HepG2 (cell line): ENCODE data around the gene SLC9C2. TPM values are rescaled to one million over a fixed set of nuclear protein-coding genes. Genes with fewer than 3 reads are reported as not detected.

Experiments
- GTF2F1 ChIP-seq: fragments of 150-350 bp; IDR thresholded peaks from 2 replicates; pipeline ENCODE4 v1.6.1; 2014; ENCODE audit warnings: low read length
- GTF3A ChIP-seq: sonication (generic); formaldehyde crosslinking; conservative IDR thresholded peaks from 2 replicates; pipeline ENCODE4 v1.4.0; 2020; ENCODE audit warnings: mild to moderate bottlenecking, missing genetic modification reagents
- HMG20A ChIP-seq: IDR thresholded peaks from 2 replicates; pipeline ENCODE4 v1.6.1; 2016; ENCODE audit warnings: borderline replicate concordance
- KLF11 ChIP-seq: IDR thresholded peaks from 2 replicates; pipeline ENCODE4 v1.6.1; 2016; ENCODE audit warnings: missing compliant biosample characterization
- KLF6 ChIP-seq: IDR thresholded peaks from 2 replicates; pipeline ENCODE4 v1.8.0; 2016; ENCODE audit warnings: missing biosample characterization, missing genetic modification reagents
- SNAPC2 ChIP-seq: sonication (generic); formaldehyde crosslinking; IDR thresholded peaks from 2 replicates; pipeline ENCODE4 v1.8.1; 2022; ENCODE audit warnings: mild to moderate bottlenecking, missing genetic modification reagents
- SNRNP70 ChIP-seq: fragments of 200-400 bp; formaldehyde crosslinking; IDR thresholded peaks from 2 replicates; pipeline ENCODE4 v1.6.1; 2017; ENCODE audit warnings: mild to moderate bottlenecking, low read depth, low read length, moderate library complexity
- SSRP1 ChIP-seq: IDR thresholded peaks from 2 replicates; pipeline ENCODE4 v1.6.1; 2016; ENCODE audit warnings: control low read depth
- TARDBP ChIP-seq: sonication (generic); formaldehyde crosslinking; IDR thresholded peaks from 2 replicates; pipeline ENCODE4 v1.8.0; 2022; ENCODE audit warnings: mild to moderate bottlenecking, missing genetic modification reagents
- TEAD3 ChIP-seq: optimal IDR thresholded peaks from 2 replicates; pipeline ENCODE3; 2016; ENCODE audit warnings: borderline replicate concordance
- ZKSCAN5 ChIP-seq: sonication (generic); formaldehyde crosslinking; IDR thresholded peaks from 2 replicates; pipeline ENCODE4 v1.5.1; 2020; ENCODE audit warnings: mild to moderate bottlenecking, missing genetic modification reagents
- ZMYM4 ChIP-seq: sonication (generic); formaldehyde crosslinking; IDR thresholded peaks from 2 replicates; pipeline ENCODE4 v1.8.1; 2023; ENCODE audit warnings: mild to moderate bottlenecking, missing genetic modification reagents
- ZNF264 ChIP-seq: sonication (generic); formaldehyde crosslinking; IDR thresholded peaks from 2 replicates; pipeline ENCODE4 v1.4.0; 2020; ENCODE audit warnings: missing genetic modification reagents
- ZNF550 ChIP-seq: sonication (generic); formaldehyde crosslinking; IDR thresholded peaks from 2 replicates; pipeline ENCODE4 v1.4.0; 2020; ENCODE audit warnings: mild to moderate bottlenecking, missing genetic modification reagents, borderline replicate concordance
- ZNF572 ChIP-seq: sonication (generic); formaldehyde crosslinking; IDR thresholded peaks from 2 replicates; pipeline ENCODE4 v1.5.1; 2020; ENCODE audit warnings: mild to moderate bottlenecking, missing genetic modification reagents
- ZNF709 ChIP-seq: sonication (generic); formaldehyde crosslinking; IDR thresholded peaks from 2 replicates; pipeline ENCODE4 v1.5.0; 2020; ENCODE audit warnings: mild to moderate bottlenecking, missing genetic modification reagents
- ZNF746 ChIP-seq: sonication (generic); formaldehyde crosslinking; IDR thresholded peaks from 2 replicates; pipeline ENCODE4 v1.8.0; 2022; ENCODE audit warnings: mild to moderate bottlenecking, missing genetic modification reagents
- ZNF761 ChIP-seq: sonication (generic); formaldehyde crosslinking; conservative IDR thresholded peaks from 2 replicates; pipeline ENCODE4 v1.4.0; 2020; ENCODE audit warnings: mild to moderate bottlenecking, missing genetic modification reagents
- polyA plus RNA-seq, 8 experiments: library from polyadenylated mRNA; depleted of rRNA in 3 of 8; stranded (reverse) in 7 of 8; unstranded in 1 of 8; fragments of >200 nt; fragmentation: Illumina TruSeq in 4 of 8; extraction: Trizol in 4 of 8; gene quantifications; 2 replicates each; pipeline versions ENCODE4 v1.2.1 to v1.2.3, GENCODE V29; 2011 to 2016; ENCODE audit warnings: low read depth in 4 of 8, missing spikeins in 1 of 8, mixed read lengths in 1 of 8; ENCODE audit not compliant: insufficient read depth in 1 of 8
- total RNA-seq, 5 experiments: library from RNA; depleted of rRNA; stranded (reverse); fragments of >200 nt; fragmentation: Illumina TruSeq; extraction: Trizol; gene quantifications; 2 replicates each; pipeline ENCODE4 v1.2.3, GENCODE V29; 2016; ENCODE audit warnings: low read depth in 1 of 5
- TF ChIP-seq, protein P1 (sequence below): sonication (generic); formaldehyde crosslinking; IDR thresholded peaks from 2 replicates; pipeline ENCODE4 v1.4.0; 2020; ENCODE audit warnings: mild to moderate bottlenecking, missing genetic modification reagents, borderline replicate concordance
- TF ChIP-seq, protein P2 (sequence below): sonication (generic); formaldehyde crosslinking; IDR thresholded peaks from 2 replicates; pipeline ENCODE4 v1.4.0; 2020; ENCODE audit warnings: mild to moderate bottlenecking, missing genetic modification reagents
- TF ChIP-seq, protein P3 (sequence below): sonication (generic); formaldehyde crosslinking; IDR thresholded peaks from 2 replicates; pipeline ENCODE4 v1.8.1; 2023; ENCODE audit warnings: mild to moderate bottlenecking, missing genetic modification reagents
- TF ChIP-seq, protein P4 (sequence below): IDR thresholded peaks from 2 replicates; pipeline ENCODE4 v1.6.1; 2012; ENCODE audit warnings: inconsistent platforms
- TF ChIP-seq, protein P5 (sequence below): sonication (generic); formaldehyde crosslinking; IDR thresholded peaks from 2 replicates; pipeline ENCODE4 v1.5.1; 2020; ENCODE audit warnings: missing genetic modification reagents, mild to moderate bottlenecking, borderline replicate concordance

Gene SLC9C2
- total and polyA plus RNA-seq, 2 of the 13 experiments (the other 11 are each of a cell fraction or from before 2014, with no cell fraction given), result 0.03 TPM; not detected in 1

DNA sequence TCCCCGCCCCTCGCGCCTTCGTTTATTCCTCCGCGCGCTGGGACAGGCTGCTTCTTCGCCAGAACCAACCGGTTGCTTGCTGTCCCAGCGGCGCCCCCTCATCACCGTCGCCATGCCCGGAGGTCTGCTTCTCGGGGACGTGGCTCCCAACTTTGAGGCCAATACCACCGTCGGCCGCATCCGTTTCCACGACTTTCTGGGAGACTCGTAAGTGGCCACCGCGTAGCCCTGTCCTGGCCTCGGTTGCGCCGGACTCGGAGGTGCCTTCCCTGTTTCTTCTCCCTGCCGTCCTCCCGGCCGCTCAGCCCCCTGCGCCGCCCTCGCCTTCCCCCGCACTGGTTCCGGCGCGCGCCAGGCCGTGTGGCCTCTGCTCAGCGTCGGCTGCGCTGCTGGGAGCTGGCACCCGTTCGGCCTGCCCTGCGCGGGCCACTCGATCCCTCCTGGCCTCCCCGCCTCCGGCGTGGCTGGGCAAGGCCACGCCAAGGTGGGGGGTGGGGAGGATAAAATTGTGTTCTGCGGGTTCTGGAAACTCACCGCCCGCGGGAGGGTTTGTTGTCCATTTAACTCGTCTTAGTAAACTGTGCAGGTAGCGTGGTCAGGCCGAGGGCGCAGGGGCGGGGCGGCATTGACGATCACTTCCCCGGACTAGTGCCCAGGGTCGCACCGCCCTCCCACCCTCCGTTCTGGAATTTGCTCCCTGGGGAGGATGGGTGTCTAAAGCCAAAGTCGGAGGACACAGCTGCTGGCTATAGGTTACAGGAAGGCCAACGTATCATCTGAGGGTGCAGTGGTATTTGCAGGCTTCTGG is 125.4 kb downstream of the SLC9C2 start, which contains the start of gene PRDX6 (continued):
- TF ChIP-seq, protein P1, sequence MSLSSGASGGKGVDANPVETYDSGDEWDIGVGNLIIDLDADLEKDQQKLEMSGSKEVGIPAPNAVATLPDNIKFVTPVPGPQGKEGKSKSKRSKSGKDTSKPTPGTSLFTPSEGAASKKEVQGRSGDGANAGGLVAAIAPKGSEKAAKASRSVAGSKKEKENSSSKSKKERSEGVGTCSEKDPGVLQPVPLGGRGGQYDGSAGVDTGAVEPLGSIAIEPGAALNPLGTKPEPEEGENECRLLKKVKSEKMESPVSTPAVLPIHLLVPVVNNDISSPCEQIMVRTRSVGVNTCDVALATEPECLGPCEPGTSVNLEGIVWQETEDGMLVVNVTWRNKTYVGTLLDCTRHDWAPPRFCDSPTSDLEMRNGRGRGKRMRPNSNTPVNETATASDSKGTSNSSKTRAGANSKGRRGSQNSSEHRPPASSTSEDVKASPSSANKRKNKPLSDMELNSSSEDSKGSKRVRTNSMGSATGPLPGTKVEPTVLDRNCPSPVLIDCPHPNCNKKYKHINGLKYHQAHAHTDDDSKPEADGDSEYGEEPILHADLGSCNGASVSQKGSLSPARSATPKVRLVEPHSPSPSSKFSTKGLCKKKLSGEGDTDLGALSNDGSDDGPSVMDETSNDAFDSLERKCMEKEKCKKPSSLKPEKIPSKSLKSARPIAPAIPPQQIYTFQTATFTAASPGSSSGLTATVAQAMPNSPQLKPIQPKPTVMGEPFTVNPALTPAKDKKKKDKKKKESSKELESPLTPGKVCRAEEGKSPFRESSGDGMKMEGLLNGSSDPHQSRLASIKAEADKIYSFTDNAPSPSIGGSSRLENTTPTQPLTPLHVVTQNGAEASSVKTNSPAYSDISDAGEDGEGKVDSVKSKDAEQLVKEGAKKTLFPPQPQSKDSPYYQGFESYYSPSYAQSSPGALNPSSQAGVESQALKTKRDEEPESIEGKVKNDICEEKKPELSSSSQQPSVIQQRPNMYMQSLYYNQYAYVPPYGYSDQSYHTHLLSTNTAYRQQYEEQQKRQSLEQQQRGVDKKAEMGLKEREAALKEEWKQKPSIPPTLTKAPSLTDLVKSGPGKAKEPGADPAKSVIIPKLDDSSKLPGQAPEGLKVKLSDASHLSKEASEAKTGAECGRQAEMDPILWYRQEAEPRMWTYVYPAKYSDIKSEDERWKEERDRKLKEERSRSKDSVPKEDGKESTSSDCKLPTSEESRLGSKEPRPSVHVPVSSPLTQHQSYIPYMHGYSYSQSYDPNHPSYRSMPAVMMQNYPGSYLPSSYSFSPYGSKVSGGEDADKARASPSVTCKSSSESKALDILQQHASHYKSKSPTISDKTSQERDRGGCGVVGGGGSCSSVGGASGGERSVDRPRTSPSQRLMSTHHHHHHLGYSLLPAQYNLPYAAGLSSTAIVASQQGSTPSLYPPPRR (CRISPR knock-in tag), result peak; percentile 78; the same call in 1 of the 2 replicates
- TF ChIP-seq ZNF264 (CRISPR knock-in tag), result no peak
- TF ChIP-seq ZMYM4, result peak; percentile 81
- TF ChIP-seq, protein P2, sequence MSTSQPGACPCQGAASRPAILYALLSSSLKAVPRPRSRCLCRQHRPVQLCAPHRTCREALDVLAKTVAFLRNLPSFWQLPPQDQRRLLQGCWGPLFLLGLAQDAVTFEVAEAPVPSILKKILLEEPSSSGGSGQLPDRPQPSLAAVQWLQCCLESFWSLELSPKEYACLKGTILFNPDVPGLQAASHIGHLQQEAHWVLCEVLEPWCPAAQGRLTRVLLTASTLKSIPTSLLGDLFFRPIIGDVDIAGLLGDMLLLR (CRISPR knock-in tag), result peak; percentile 69; the same call in 1 of the 2 replicates
- TF ChIP-seq, protein P3, sequence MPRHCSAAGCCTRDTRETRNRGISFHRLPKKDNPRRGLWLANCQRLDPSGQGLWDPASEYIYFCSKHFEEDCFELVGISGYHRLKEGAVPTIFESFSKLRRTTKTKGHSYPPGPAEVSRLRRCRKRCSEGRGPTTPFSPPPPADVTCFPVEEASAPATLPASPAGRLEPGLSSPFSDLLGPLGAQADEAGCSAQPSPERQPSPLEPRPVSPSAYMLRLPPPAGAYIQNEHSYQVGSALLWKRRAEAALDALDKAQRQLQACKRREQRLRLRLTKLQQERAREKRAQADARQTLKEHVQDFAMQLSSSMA (CRISPR knock-in tag), result no peak
- peak; percentile 76 for TF ChIP-seq KLF6 (CRISPR knock-in tag)
- no peak for TF ChIP-seq GTF2F1
- peak; percentile 39 for TF ChIP-seq ZNF761
- no peak for TF ChIP-seq SSRP1 (CRISPR knock-in tag)
- no peak for TF ChIP-seq ZNF572 (CRISPR knock-in tag)
- no peak for TF ChIP-seq KLF11 (CRISPR knock-in tag)
- peak; percentile 55 for TF ChIP-seq TEAD3
- TF ChIP-seq, protein P4, sequence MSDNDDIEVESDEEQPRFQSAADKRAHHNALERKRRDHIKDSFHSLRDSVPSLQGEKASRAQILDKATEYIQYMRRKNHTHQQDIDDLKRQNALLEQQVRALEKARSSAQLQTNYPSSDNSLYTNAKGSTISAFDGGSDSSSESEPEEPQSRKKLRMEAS, result peak; percentile 70
- TF ChIP-seq SNRNP70, result no peak
- TF ChIP-seq, protein P5, sequence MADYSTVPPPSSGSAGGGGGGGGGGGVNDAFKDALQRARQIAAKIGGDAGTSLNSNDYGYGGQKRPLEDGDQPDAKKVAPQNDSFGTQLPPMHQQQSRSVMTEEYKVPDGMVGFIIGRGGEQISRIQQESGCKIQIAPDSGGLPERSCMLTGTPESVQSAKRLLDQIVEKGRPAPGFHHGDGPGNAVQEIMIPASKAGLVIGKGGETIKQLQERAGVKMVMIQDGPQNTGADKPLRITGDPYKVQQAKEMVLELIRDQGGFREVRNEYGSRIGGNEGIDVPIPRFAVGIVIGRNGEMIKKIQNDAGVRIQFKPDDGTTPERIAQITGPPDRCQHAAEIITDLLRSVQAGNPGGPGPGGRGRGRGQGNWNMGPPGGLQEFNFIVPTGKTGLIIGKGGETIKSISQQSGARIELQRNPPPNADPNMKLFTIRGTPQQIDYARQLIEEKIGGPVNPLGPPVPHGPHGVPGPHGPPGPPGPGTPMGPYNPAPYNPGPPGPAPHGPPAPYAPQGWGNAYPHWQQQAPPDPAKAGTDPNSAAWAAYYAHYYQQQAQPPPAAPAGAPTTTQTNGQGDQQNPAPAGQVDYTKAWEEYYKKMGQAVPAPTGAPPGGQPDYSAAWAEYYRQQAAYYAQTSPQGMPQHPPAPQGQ (CRISPR knock-in tag), result no peak
- TF ChIP-seq ZNF550 (CRISPR knock-in tag), result no peak
- 0 out of 2 replicates have a peak, but pooled peaks have one; percentile 67 for TF ChIP-seq GTF3A (CRISPR knock-in tag)
- TF ChIP-seq ZKSCAN5 (CRISPR knock-in tag), result 0 out of 2 replicates have a peak, but pooled peaks have one; percentile 40
- peak; percentile 71; the same call in 1 of the 2 replicates for TF ChIP-seq SNAPC2 (CRISPR knock-in tag)
- TF ChIP-seq TARDBP (CRISPR knock-in tag), result peak; percentile 33; the same call in 1 of the 2 replicates
- peak; percentile 92 for TF ChIP-seq ZNF709 (CRISPR knock-in tag)
- TF ChIP-seq ZNF746 (CRISPR knock-in tag), result peak; percentile 40; the same call in 1 of the 2 replicates
- no peak for TF ChIP-seq HMG20A (CRISPR knock-in tag)
